SK-N-SH (cell line): Measurements from ENCODE around the gene KLHL21. TPM values are rescaled to one million over a fixed set of nuclear protein-coding genes. Genes with fewer than 3 reads are reported as not detected.

Experiments used
- CTCF ChIA-PET: fragments of 300-600, 350-600 bp; formaldehyde crosslinking; extraction: SDS; loops from one replicate; lab custom pipeline; 2021; lab: Yijun Ruan, JAX
- POLR2A ChIA-PET: fragments of 350-600 bp; sonication (Branson Sonifier 250); formaldehyde crosslinking; extraction: SDS; loops from one replicate; lab custom pipeline; 2020; ENCODE audit warnings: antibody characterized with exemption, inconsistent platforms; lab: Yijun Ruan, JAX
- DNase-seq: peaks from one replicate; pipeline ENCODE4 v3.0.0; 2012
- H2AFZ ChIP-seq: fragments of 200-600 bp; sonication (generic); 2 replicates; pipeline ENCODE4 v1.8.1; 2016; ENCODE audit warnings: antibody characterized with exemption, mild to moderate bottlenecking, low read depth
- H3F3A ChIP-seq: fragments of 200-600 bp; sonication (generic); replicated peaks from 2 replicates; pipeline ENCODE3; 2016; ENCODE audit warnings: antibody characterized with exemption, mild to moderate bottlenecking; ENCODE audit not compliant: insufficient read depth
- H3K27ac ChIP-seq, 2 experiments: fragments of 200-500 bp in 1 of 2; fragments of 200-600 bp in 1 of 2; sonication (Bioruptor generic) in 1 of 2; sonication (generic), shearing (Covaris generic) in 1 of 2; 2 replicates each; pipeline versions ENCODE4 v1.5.1 to v1.6.1; 2014 to 2016; ENCODE audit warnings: low read depth in 2 of 2, inconsistent platforms in 1 of 2, low read length in 1 of 2, mild to moderate bottlenecking in 1 of 2, mixed read lengths in 1 of 2
- H3K27me3 ChIP-seq: fragments of 200-600 bp; sonication (generic), shearing (Covaris generic); 2 replicates; pipeline ENCODE4 v1.6.1; 2016; ENCODE audit warnings: mixed run types; ENCODE audit not compliant: insufficient read depth
- H3K36me3 ChIP-seq, 2 experiments: fragments of 200-500 bp in 1 of 2; fragments of 200-600 bp in 1 of 2; sonication (Bioruptor generic) in 1 of 2; sonication (generic) in 1 of 2; replicated peaks in 1 of 2; 2 replicates each; pipeline versions ENCODE3 to v1.5.1; 2014 to 2016; ENCODE audit warnings: low read length in 1 of 2, mild to moderate bottlenecking in 1 of 2; ENCODE audit not compliant: insufficient read depth in 2 of 2, control insufficient read depth in 1 of 2
- H3K4me1 ChIP-seq, 2 experiments: fragments of 200-500 bp in 1 of 2; fragments of 200-600 bp in 1 of 2; sonication (Bioruptor generic) in 1 of 2; sonication (generic), shearing (Covaris generic) in 1 of 2; 2 replicates each; pipeline versions ENCODE4 v1.5.1 to v1.6.1; 2014 to 2016; ENCODE audit warnings: low read depth in 1 of 2, low read length in 1 of 2, mixed run types in 1 of 2; ENCODE audit not compliant: insufficient read depth in 2 of 2, control insufficient read depth in 1 of 2
- H3K4me2 ChIP-seq: fragments of 200-600 bp; sonication (generic), shearing (Covaris generic); 2 replicates; pipeline ENCODE4 v1.6.1; 2017; ENCODE audit warnings: mixed run types
- H3K4me3 ChIP-seq, 2 experiments: fragments of 200-500 bp in 1 of 2; fragments of 200-600 bp in 1 of 2; sonication (Bioruptor generic) in 1 of 2; sonication (generic), shearing (Covaris generic) in 1 of 2; 2 replicates each; pipeline versions ENCODE4 v1.5.1 to v1.8.1; 2014 to 2016; ENCODE audit warnings: low read depth in 2 of 2, inconsistent platforms in 1 of 2, low read length in 1 of 2, mild to moderate bottlenecking in 1 of 2, mixed read lengths in 1 of 2, moderate library complexity in 1 of 2
- H3K79me2 ChIP-seq: fragments of 200-600 bp; sonication (generic); 2 replicates; pipeline ENCODE4 v1.8.1; 2017; ENCODE audit warnings: mild to moderate bottlenecking; ENCODE audit not compliant: insufficient read depth
- H3K9ac ChIP-seq: fragments of 200-600 bp; sonication (generic); 2 replicates; pipeline ENCODE4 v1.6.1; 2017; ENCODE audit warnings: mixed run types
- H3K9me2 ChIP-seq: fragments of 200-600 bp; sonication (generic); 2 replicates; pipeline ENCODE4 v1.6.1; 2017; ENCODE audit warnings: mixed run types
- H3K9me3 ChIP-seq: fragments of 200-600 bp; sonication (generic); 2 replicates; pipeline ENCODE4 v1.6.1; 2017; ENCODE audit warnings: mixed run types, mild to moderate bottlenecking, moderate library complexity
- H4K20me1 ChIP-seq: fragments of 200-600 bp; sonication (generic); 2 replicates; pipeline ENCODE4 v1.6.1; 2017; ENCODE audit warnings: mild to moderate bottlenecking, mixed run types; ENCODE audit not compliant: insufficient read depth
- CHD2 ChIP-seq: fragments of 150-350 bp; IDR thresholded peaks from 2 replicates; pipeline ENCODE4 v1.6.1; 2018; ENCODE audit warnings: low read length; ENCODE audit not compliant: partially characterized antibody
- ELF1 ChIP-seq: IDR thresholded peaks from 2 replicates; pipeline ENCODE4 v1.4.0; 2012
- EP300 ChIP-seq, 2 experiments: IDR thresholded peaks; 2 replicates each; pipeline versions ENCODE4 v1.4.0 to v1.6.1; 2012; ENCODE audit warnings: borderline replicate concordance in 1 of 2, low read depth in 1 of 2, low read length in 1 of 2
- EZH2phosphoT487 ChIP-seq: fragments of 200-600 bp; sonication (generic); IDR thresholded peaks from 2 replicates; pipeline ENCODE4 v1.6.1; 2017; ENCODE audit warnings: low read depth, mixed run types, mild to moderate bottlenecking, antibody characterized with exemption, moderate library complexity, borderline replicate concordance
- FOSL2 ChIP-seq: IDR thresholded peaks from 2 replicates; pipeline ENCODE4 v1.4.0; 2012; ENCODE audit warnings: low read depth, mild to moderate bottlenecking, moderate library complexity, borderline replicate concordance
- FOXM1 ChIP-seq: IDR thresholded peaks from 2 replicates; pipeline ENCODE4 v1.4.0; 2012; ENCODE audit warnings: low read depth, mild to moderate bottlenecking
- GATA2 ChIP-seq: sonication (generic); formaldehyde crosslinking; IDR thresholded peaks from 2 replicates; pipeline ENCODE4 v1.5.0; 2020; ENCODE audit warnings: mild to moderate bottlenecking, missing genetic modification reagents
- MEF2A ChIP-seq: IDR thresholded peaks from 2 replicates; pipeline ENCODE4 v1.4.0; 2012; ENCODE audit warnings: low read depth, borderline replicate concordance
- MXI1 ChIP-seq: IDR thresholded peaks from 2 replicates; pipeline ENCODE4 v1.6.1; 2012; ENCODE audit warnings: mild to moderate bottlenecking, low read depth, low read length, improper control_type of control experiment
- NFIC ChIP-seq: IDR thresholded peaks from 2 replicates; pipeline ENCODE4 v1.4.0; 2012; ENCODE audit warnings: borderline replicate concordance
- NRF1 ChIP-seq: IDR thresholded peaks from 2 replicates; pipeline ENCODE4 v1.6.1; 2012; ENCODE audit warnings: low read depth, mild to moderate bottlenecking, low read length
- POLR2AphosphoS5 ChIP-seq: IDR thresholded peaks from 2 replicates; pipeline ENCODE4 v1.6.1; 2012; ENCODE audit warnings: low read depth, low read length
- RAD21 ChIP-seq: IDR thresholded peaks from 2 replicates; pipeline ENCODE4 v1.6.1; 2012; ENCODE audit warnings: mild to moderate bottlenecking, low read length
- RCOR1 ChIP-seq: fragments of 150-350 bp; IDR thresholded peaks from 2 replicates; pipeline ENCODE4 v1.6.1; 2017; ENCODE audit warnings: antibody characterized with exemption, low read length
- RFX5 ChIP-seq: IDR thresholded peaks from 2 replicates; pipeline ENCODE4 v1.6.1; 2012; ENCODE audit warnings: mild to moderate bottlenecking, improper control_type of control experiment, low read length
- RXRA ChIP-seq: IDR thresholded peaks from 2 replicates; pipeline ENCODE4 v1.4.0; 2012; ENCODE audit warnings: low read depth, mild to moderate bottlenecking, borderline replicate concordance
- SIN3A ChIP-seq: IDR thresholded peaks from 2 replicates; pipeline ENCODE4 v1.6.1; 2012; ENCODE audit warnings: low read depth, mild to moderate bottlenecking, low read length, moderate library complexity, borderline replicate concordance
- SMC3 ChIP-seq: IDR thresholded peaks from 2 replicates; pipeline ENCODE4 v1.6.1; 2012; ENCODE audit warnings: low read depth, low read length, improper control_type of control experiment
- TCF12 ChIP-seq: IDR thresholded peaks from 2 replicates; pipeline ENCODE4 v1.4.0; 2012
- YY1 ChIP-seq: IDR thresholded peaks from 2 replicates; pipeline ENCODE4 v1.4.0; 2012; ENCODE audit warnings: low read depth, mild to moderate bottlenecking
- WGBS: methylation state at CpG from one replicate; pipeline ENCODE4 v1.1.6; 2017; ENCODE audit warnings: low lambda C conversion rate; 5-methylcytosine and 5-hydroxymethylcytosine counted together
- polyA plus RNA-seq, 3 experiments: library from polyadenylated mRNA; depleted of rRNA; stranded (reverse); fragments of >200 nt; gene quantifications; 2 replicates each; pipeline ENCODE4 v1.2.3, GENCODE V29; 2012
- TF ChIP-seq, protein P1 (sequence below): fragments of 200-600 bp; sonication (generic); IDR thresholded peaks from 2 replicates; pipeline ENCODE4 v1.6.1; 2017; ENCODE audit warnings: antibody characterized with exemption, mild to moderate bottlenecking, moderate library complexity
- TF ChIP-seq, protein P2 (sequence below): IDR thresholded peaks from 2 replicates; pipeline ENCODE4 v1.4.0; 2012; ENCODE audit warnings: low read depth
- TF ChIP-seq, protein P3 (sequence below): IDR thresholded peaks from 2 replicates; pipeline ENCODE4; 2012
- TF ChIP-seq, protein P4 (sequence below): IDR thresholded peaks from 2 replicates; pipeline ENCODE4 v1.4.0; 2012; ENCODE audit warnings: low read depth, borderline replicate concordance

Gene KLHL21
- polyA plus RNA-seq, 1 of the 3 experiments (the other 2 are of a cell fraction), result 12.5 TPM

DNA sequence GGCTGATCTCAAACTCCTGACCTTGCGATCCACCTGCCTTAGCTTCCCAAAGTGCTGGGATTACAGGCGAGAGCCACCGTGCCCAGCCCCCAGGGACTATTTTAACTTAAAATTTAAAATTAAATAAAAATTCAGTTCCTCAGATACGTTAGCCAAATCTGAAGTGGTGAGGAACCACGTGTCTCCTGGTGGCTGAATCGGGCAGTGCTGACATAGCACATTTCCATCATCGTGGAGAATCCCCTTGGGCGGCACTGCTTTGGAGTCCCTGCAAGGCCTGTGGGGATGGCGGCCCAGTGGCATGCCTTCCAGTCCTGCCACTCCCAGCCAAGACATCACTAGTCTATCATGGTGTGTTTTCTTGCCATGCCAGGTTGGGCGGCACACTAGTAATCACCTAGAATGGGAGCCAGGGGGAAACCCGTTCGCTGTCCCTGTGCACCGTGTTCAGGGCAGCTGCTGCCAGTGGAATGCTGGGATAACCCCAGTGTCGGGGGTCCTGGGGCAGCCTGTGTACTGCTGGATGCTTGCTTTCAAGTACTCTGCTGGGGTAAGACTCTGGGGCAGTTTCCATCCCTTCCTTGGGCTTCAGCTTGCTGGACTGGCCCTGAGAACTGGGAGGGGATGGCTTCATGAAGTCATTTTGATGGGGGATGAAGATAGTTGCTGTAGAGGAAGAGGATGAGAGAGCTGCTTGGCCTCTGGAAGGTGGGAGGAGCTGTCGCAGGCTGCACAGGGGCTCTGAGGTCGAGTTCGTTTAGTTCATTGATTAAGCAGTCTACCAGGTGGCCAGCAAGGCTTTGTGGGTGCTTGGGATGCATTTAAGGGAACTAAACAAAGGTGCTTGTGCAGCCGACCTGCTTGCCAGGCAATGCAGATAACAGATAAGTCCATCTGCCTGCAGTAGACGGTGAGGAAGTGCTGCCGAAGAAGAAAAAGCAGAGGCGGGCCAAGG is 18.3 kb downstream of the KLHL21 start:
- no peak overlapping the region for H2AFZ ChIP-seq
- WGBS, result 90% methylated on average over 15 of the region's 21 CpGs

DNA sequence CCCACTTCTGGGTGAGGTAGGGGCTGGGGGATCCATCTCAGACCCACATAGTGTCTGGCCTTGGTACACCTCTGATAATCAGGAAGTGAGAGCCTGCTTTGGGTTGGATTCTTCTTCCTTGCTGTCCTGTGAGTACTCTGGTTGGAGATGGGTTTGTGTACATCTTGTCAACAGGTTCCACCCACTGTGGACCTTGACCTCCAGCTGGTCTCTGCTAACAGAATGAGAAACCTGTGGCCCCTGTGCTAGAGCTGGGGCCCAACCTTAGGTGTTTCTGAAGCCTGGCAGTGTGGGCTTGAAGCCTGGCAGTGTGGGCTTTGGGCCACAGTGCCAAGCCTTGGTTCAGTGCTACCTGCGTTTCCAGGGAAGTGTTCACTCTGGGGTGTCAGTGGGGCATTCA is 20.3 kb downstream of the KLHL21 start:
- ChIA-PET CTCF (interaction anchor here (1.2 to 8.5 kb wide), 5 partner anchors 10 to 144 kb away, joined by 3 to 68 read pairs (median 5); partner anchors contain the start of genes NOL9 and TAS1R1), POLR2A (no interaction called here)
- Histone ChIP-seq H3K27ac (no peak overlapping the region), H3K9me3 (no peaks in the 10 kb centered on the region), H2AFZ (no peak overlapping the region), H3K9ac (no peak overlapping the region), H4K20me1 (no peaks in the 10 kb centered on the region), H3K9me2 (no peaks in the 10 kb centered on the region), H3K27me3 (no peaks in the 10 kb centered on the region), H3F3A (no peaks in the 10 kb centered on the region), H3K79me2 (peaks cover 29% of the 10 kb centered on the region), H3K4me2 (no peak overlapping the region), H3K36me3 (peaks cover 0 to 5% of the 10 kb centered on the region in 2 experiments), H3K4me1 (peaks cover 14 to 32% of the 10 kb centered on the region in 2 experiments; a peak in 2 of 4 replicates), H3K4me3 (no peak overlapping the region)
- WGBS, result 90% methylated on average over 1 of the region's 1 CpG
- TF ChIP-seq GATA2 (CRISPR knock-in tag) (no peak), TCF12 (no peak), YY1 (no peak), RAD21 (no peak), POLR2AphosphoS5 (no peak), RCOR1 (no peak), NFIC (no peak), MXI1 (no peak), ELF1 (no peak), NRF1 (no peak), SIN3A (no peak), RFX5 (no peak)
- TF ChIP-seq, protein P1, sequence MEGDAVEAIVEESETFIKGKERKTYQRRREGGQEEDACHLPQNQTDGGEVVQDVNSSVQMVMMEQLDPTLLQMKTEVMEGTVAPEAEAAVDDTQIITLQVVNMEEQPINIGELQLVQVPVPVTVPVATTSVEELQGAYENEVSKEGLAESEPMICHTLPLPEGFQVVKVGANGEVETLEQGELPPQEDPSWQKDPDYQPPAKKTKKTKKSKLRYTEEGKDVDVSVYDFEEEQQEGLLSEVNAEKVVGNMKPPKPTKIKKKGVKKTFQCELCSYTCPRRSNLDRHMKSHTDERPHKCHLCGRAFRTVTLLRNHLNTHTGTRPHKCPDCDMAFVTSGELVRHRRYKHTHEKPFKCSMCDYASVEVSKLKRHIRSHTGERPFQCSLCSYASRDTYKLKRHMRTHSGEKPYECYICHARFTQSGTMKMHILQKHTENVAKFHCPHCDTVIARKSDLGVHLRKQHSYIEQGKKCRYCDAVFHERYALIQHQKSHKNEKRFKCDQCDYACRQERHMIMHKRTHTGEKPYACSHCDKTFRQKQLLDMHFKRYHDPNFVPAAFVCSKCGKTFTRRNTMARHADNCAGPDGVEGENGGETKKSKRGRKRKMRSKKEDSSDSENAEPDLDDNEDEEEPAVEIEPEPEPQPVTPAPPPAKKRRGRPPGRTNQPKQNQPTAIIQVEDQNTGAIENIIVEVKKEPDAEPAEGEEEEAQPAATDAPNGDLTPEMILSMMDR, result no peak
- TF ChIP-seq, protein P2, sequence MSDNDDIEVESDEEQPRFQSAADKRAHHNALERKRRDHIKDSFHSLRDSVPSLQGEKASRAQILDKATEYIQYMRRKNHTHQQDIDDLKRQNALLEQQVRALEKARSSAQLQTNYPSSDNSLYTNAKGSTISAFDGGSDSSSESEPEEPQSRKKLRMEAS, result no peak
- TF ChIP-seq, protein P3, sequence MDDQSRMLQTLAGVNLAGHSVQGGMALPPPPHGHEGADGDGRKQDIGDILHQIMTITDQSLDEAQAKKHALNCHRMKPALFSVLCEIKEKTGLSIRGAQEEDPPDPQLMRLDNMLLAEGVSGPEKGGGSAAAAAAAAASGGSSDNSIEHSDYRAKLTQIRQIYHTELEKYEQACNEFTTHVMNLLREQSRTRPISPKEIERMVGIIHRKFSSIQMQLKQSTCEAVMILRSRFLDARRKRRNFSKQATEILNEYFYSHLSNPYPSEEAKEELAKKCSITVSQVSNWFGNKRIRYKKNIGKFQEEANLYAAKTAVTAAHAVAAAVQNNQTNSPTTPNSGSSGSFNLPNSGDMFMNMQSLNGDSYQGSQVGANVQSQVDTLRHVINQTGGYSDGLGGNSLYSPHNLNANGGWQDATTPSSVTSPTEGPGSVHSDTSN, result no peak
- TF ChIP-seq, protein P4, sequence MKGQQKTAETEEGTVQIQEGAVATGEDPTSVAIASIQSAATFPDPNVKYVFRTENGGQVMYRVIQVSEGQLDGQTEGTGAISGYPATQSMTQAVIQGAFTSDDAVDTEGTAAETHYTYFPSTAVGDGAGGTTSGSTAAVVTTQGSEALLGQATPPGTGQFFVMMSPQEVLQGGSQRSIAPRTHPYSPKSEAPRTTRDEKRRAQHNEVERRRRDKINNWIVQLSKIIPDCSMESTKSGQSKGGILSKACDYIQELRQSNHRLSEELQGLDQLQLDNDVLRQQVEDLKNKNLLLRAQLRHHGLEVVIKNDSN, result no peak
- DNase-seq, result no peak

More for the DNA sequence above, 18.3 kb downstream of the KLHL21 start:
- Histone ChIP-seq H4K20me1 (no peaks in the 10 kb centered on the region), H3K4me2 (no peak overlapping the region), H3K36me3 (peaks cover 0 to 21% of the 10 kb centered on the region in 2 experiments), H3K4me3 (no peak overlapping the region), H3K9ac (no peak overlapping the region), H3K27ac (no peak overlapping the region), H3K27me3 (no peaks in the 10 kb centered on the region), H3F3A (no peaks in the 10 kb centered on the region), H3K79me2 (peaks cover 29% of the 10 kb centered on the region), H3K9me2 (no peaks in the 10 kb centered on the region), H3K4me1 (peaks cover 9 to 19% of the 10 kb centered on the region in 2 experiments; a peak in 2 of 4 replicates), H3K9me3 (no peaks in the 10 kb centered on the region)
- TF ChIP-seq FOSL2, result no peak
- no peak for TF ChIP-seq YY1
- TF ChIP-seq MEF2A, result no peak
- no peak for TF ChIP-seq FOXM1
- TF ChIP-seq RXRA, result no peak
- TF ChIP-seq TCF12, result no peak
- TF ChIP-seq ELF1, result no peak
- no peak for TF ChIP-seq RCOR1
- no peak for TF ChIP-seq RFX5
- TF ChIP-seq RAD21, result no peak
- TF ChIP-seq EP300 (IDR thresholded peaks at IDR 0.05; ENCODE audit: borderline replicate concordance in 1 of 2, low read depth in 1 of 2, low read length in 1 of 2), result no peak
- TF ChIP-seq SMC3, result no peak
- TF ChIP-seq EZH2phosphoT487, result no peak
- no peak for TF ChIP-seq CHD2
- ChIA-PET POLR2A (no interaction called here), CTCF (interaction anchor here (1.2 to 8.5 kb wide), 3 partner anchors 18 to 147 kb away, joined by 3 to 68 read pairs (median 4); partner anchors contain the start of genes KLHL21, NOL9 and TAS1R1)
- DNase-seq, result peak; percentile 44
